Posterior cingulate gyrus (tissue), 11 donors: Measurements from ENCODE around the gene CD22.
"Not testable (repeated sequence)": the region's sequence is repeated elsewhere in the genome, so short reads cannot be mapped to it uniquely, and the experiment has no call there.

Experiments
- DNase-seq, 10 donors: peaks; one replicate each; pipeline versions ENCODE4 v3.0.0 to v3.0.0-alpha.2; 2020 to 2021; ENCODE audit warnings: mixed read lengths in 3 of 10
- intact Hi-C: fragments of 100-400 bp; cut with DNase I; formaldehyde crosslinking; loops from one replicate; pipeline ENCODE4 v1.15.1; 2023

Gene CD22

DNA sequence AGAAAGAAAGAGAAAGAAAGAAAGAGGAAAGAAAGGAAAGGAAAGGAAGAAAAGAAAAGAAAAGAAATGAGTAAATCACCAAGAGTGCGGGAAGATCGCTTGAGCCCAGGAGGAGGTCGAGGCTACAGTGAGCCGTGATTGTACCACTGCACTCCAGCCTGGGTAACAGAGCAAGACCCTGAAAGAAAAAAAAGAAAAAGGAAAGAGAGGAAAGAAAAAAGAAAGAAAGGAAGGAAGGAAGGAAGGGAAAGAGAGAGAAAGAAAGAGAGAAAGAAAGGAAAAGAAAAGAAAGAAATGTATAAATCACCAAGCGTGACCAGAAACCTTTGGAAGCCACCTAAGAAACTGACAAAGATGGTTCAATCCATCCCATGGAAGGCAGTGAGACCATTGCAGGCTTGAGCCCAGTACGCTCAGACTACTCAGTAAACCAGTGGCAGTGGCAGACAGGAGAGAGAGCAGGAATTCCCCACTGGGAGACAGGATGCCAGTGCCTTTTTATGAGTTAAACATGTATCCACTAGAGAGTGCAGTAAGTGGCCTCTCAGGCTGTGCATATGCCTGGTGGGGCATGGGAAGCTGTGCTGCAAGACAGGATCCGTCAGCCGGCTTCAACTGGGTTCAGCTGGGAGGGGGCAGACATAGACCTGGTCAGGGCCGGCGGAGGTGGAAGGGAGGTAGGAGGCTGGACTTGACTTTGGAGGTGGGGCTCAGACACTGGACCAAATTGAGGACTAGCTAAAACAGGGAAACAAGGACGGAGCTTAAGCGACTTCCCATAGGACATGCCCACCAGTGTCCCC lies 46.7 kb downstream of the CD22 start:
- intact Hi-C loops, result no loop called here
- DNase-seq, result peak in 1 of 10 donors; percentile 59

GRCh38 chr19:35377656-35378055 lies 48.7 kb downstream of the CD22 start:
- DNase-seq, result no peak
- intact Hi-C loops, result no loop called here

GRCh38 chr19:35378356-35378755 lies 49.4 kb downstream of the CD22 start:
- DNase-seq, result no peak
- intact Hi-C loops, result no loop called here

DNA sequence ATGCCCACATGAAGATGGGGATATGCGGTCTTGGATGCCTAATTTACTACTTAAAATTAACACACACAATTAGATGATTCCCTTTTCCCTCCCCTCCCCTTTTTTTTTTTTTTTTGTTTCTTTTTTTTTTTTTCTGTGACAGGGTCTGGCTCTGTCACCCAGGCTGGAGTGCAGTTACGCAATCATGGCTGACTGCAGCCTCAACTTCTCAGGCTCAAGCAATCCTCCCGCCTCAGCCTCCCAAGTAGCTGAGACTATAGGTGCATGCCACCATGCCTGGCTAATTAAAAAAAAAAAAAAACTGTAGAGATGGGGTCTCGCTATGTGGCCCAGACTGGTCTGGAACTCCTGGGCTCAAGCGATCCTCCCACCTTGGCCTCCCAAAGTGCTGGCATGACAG lies 50.6 kb downstream of the CD22 start:
- intact Hi-C loops, result not testable (repeated sequence)
- peak in 1 of 10 donors; percentile 14 for DNase-seq

GRCh38 chr19:35379992-35380391 lies 51.0 kb downstream of the CD22 start:
- intact Hi-C loops, result no loop called here
- no peak for DNase-seq

DNA sequence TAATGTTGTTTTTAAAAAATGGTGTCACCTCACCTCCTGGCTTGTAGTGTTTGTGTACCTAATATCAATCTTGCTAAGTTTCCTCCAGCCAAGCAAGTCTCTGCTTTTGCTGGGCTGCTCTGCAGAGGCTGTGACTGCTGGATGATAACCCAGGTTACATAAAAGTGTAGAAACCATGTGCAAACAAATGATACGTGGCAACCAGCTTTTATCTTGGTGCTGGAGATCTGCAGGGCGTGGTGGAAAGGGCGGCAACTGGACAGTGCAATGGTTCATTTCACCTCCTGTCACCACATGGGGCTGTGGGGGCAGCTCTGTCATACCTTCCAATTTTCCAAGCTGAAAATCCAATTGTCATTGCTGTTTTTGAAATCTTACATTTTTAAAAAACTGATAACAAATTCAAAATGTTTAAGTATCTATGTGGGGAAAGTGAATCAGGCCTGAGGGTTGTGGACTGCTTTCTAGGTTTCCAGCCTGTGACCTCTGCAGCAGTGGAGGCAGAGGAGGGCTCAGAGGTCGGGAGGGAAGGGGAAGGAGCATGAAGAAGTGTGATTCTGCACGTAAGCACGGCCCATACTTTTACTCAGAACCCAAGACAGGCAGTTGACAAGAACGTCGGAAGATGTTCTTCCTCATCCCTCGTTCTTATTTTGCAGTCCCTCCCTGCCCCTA lies 51.6 kb downstream of the CD22 start:
- peak in 1 of 10 donors; percentile 32 for DNase-seq
- intact Hi-C loops, result no loop called here

DNA sequence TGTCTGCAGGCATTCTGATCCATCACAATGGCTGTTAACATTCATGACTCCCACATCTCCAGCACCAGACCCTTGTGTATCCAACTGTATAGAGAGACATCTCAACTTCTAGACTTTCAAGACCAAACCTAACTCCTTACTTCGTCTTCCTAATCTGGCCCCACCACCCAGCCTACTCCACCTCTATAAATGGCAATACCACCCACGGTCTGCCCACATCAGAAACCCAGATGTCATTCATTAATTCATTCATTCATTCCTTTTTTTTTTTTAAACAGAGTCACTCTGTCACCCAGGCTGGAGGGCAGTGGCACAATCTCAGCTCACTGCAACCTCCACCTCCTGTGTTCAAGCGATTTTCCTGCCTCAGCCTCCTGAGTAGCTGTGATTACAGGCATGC lies 52.3 kb downstream of the CD22 start:
- DNase-seq, result no peak
- intact Hi-C loops, result no loop called here

- intact Hi-C loops, result no loop called here
- no peak for DNase-seq
These were observed 52.9 kb downstream of the CD22 start for GRCh38 chr19:35381926-35382325.

DNA sequence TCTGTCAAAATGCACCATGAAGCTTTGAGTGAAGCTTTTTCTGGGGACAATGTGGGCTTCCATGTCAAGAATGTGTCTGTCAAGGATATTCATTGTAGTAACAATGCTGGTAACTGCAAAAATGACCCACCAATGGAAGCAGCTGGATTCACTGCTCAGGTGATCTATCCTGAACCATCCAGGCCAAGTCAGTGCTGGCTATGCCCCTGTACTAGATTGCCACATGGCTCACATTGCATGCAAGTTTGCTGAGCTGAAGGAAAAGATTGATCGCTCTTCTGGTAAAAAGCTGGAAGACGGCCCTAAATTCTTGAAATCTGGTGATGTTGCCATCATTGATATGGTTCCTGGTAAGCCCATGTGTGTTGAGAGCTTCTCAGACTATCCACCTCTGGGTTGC lies 54.5 kb downstream of the CD22 start:
- intact Hi-C loops, result no loop called here
- DNase-seq, result no peak

DNA sequence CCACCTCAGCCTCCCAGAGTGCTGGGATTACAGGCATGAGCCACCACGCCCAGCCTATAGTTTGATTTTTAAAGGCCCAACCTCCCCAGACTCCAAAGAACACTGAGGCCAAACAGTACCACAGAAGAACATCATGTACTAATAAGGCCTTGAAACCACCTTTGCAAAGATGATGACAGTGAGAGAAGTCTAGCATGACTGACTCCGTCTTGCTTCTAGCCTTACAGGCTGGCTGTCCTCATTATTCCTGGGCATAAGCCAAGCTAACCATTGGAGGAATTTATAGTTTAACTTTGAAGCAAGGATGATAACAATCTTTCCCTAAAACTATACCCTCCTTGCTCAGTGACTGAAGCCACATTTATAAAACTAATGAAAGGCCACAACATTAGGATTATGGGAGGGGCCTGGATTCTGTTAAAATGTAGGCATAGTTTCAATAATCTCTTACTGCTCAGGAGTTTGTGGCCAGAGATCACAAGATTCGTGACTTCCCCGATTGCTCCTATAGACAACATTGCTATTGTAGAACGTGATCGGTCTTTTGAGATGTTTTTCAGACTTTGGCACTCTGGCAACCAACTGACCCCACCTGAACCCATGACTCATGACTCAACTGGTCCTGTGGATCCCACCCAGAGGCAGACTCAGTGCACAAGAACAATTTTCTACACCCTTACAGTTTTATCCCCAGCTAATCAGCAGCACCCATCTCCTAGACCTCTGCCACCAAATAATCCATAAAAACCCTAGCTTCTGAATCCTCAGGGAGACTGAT lies 59.5 kb downstream of the CD22 start:
- intact Hi-C loops, result no loop called here
- no peak for DNase-seq

GRCh38 chr19:35389192-35389861 lies 60.3 kb downstream of the CD22 start:
- no peak for DNase-seq
- intact Hi-C loops, result no loop called here

DNA sequence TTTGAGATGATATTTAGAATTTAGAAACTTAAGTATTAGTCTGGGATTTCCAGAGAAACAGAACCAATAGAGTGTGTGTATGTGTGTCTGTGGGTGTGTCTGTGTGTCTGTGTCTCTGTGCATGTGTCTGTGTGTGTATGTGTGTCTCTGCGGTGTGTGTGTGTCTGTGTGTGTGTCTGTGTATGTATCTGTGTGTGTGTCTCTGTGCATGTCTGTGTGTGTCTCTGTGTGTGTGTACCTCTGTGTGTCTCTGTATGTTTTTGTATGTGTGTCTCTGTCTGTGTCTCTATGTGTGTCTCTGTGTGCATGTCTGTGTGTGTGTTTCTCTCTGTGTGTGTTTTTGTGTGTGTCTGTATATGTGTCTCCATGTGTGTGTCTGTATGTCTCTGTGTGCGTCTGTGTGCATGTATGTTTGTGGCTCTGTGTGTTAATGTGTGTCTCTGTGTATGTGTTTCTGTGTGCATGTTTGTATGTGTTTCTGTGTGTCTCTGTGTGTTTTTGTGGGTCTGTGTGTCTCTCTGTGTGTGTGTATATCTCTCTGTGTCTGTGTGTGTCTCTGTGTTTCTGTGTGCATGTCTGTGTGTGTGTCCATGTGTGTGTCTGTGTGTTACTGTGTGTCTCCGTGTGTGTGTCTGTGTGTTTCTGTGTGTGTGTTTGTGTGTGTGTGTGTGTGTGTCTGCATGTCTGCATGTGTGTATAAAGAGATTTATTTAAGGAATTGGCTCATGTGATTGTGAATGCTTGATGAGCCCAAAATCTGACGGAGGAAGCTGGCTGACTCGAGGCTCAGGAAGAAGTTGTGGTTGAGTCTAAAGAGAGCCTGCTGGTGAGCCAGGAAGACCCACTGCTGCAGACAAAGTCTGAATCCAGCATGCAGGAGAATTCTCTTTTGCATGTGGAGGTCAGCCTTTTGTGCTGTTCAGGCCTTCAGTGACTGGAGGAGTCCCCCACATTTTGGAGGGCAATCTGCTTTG lies 64.0 kb downstream of the CD22 start:
- DNase-seq, result no peak
- intact Hi-C loops, result no loop called here

DNA sequence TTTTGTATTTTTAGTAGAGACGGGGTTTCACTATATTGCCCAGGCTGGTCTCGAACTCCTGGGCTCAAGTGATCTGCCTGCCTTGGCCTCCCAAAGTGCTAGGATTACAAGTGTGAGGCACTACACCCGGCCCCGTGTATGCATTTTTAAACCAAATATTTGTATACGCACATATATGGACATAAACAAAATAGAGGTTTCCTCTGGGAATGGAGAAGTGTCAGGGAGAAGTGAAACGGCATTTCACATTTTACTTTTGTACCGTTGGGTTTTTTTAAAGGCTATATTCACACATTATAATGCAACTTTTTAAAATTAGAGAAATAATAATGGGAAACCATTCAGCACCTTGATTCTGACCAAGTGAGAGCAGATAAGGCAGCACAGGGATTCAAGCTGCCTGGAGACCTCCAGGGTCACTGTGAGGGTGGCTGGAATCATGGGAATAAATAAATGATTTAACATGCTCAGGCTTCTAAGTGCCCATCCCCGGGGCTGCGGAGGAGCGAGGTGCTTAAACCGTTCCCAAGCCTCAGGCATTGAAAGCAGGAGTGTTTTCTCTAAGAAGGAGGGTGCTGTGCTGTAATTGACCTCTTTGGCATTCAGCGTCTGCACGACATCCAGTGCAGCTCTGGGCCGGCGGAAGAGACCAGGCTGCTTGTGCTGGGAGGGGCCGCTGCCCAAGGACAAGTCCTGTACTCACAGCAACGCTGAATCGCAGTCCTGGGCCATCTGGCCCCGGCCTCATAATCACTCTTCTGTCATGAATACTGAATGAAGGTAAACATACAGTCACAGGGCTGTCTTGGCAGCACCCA lies 66.6 kb downstream of the CD22 start:
- DNase-seq, result peak in 1 of 10 donors; percentile 16
- intact Hi-C loops, result no loop called here

DNA sequence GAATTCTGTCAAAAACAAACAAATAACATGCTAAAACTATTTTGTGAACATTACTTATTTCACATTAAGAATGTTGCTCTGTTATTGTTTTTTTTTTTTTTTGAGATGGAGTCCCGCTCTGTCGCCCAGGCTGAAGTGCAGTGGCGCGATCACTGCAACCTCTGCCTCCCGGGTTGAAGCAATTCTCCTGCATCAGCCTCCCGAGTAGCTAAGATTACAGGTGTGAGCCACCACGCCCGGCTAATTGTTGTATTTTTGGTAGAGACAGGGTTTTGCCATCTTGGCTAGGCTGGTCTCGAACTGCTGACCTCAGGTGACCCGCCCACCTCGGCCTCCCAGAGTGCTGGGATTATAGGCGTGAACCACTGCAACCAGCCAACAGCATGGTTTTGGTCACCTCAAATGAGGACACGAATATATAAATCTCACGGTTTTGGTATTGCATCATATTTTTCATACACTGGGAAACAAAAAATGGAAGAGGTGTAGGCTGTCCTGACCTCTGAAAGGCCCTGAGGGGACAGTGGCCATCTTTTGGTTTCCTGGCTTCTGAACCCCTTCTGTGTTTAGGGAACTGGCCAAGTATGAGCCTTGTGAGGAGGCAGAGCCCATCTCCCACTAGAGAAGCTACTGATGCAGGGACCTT lies 67.4 kb downstream of the CD22 start:
- no peak for DNase-seq

More for the DNA sequence above, 67.4 kb downstream of the CD22 start:
- intact Hi-C loops, result no loop called here
